HepG2 (cell line): ENCODE results near the gene BEST2.

ENCODE experiments used
- BRCA1 ChIP-seq: sonication (generic); formaldehyde crosslinking; IDR thresholded peaks from 2 replicates; pipeline ENCODE4 v1.4.0; 2020; ENCODE audit warnings: missing genetic modification reagents
- EZH2 ChIP-seq: conservative IDR thresholded peaks from 2 replicates; pipeline ENCODE4 v1.6.1; 2012; ENCODE audit warnings: mild to moderate bottlenecking, low read depth, low read length, moderate library complexity
- FOSL2 ChIP-seq: sonication (generic); formaldehyde crosslinking; IDR thresholded peaks from 2 replicates; pipeline ENCODE4 v1.4.0; 2020; ENCODE audit warnings: missing genetic modification reagents
- POLR2A ChIP-seq, 2 experiments: IDR thresholded peaks; 2 replicates each; pipeline ENCODE4 v1.6.1; 2011; ENCODE audit warnings: low read depth in 2 of 2, low read length in 2 of 2, mild to moderate bottlenecking in 1 of 2, moderate library complexity in 1 of 2; ENCODE audit not compliant: insufficient read depth in 1 of 2
- TRIM22 ChIP-seq: fragments of 450-650 bp; IDR thresholded peaks from 2 replicates; pipeline ENCODE4 v1.6.1; 2017
- ZBTB8A ChIP-seq: sonication (generic); formaldehyde crosslinking; IDR thresholded peaks from 2 replicates; pipeline ENCODE4 v1.4.0; 2020; ENCODE audit warnings: mild to moderate bottlenecking, low read depth, missing genetic modification reagents, borderline replicate concordance
- ZNF235 ChIP-seq: sonication (generic); formaldehyde crosslinking; IDR thresholded peaks from 2 replicates; pipeline ENCODE4 v1.8.1; 2023; ENCODE audit warnings: mild to moderate bottlenecking, missing genetic modification reagents, borderline replicate concordance
- ZNF816 ChIP-seq: sonication (generic); formaldehyde crosslinking; IDR thresholded peaks from 2 replicates; pipeline ENCODE4 v1.8.0; 2022; ENCODE audit warnings: missing genetic modification reagents, mild to moderate bottlenecking, borderline replicate concordance

- TF ChIP-seq BRCA1: no peak
- no peak for TF ChIP-seq ZBTB8A
- TF ChIP-seq TRIM22: no peak
- TF ChIP-seq ZNF816 (CRISPR knock-in tag): no peak
- no peak for TF ChIP-seq EZH2
- no peak for TF ChIP-seq FOSL2 (CRISPR knock-in tag)
- no peak for TF ChIP-seq ZNF235 (CRISPR knock-in tag)
- no peak for TF ChIP-seq POLR2A (IDR thresholded peaks at IDR 0.05; ENCODE audit: insufficient read depth in 1 of 2, low read depth in 2 of 2, low read length in 2 of 2)
Measured at GRCh38 chr19:12749938-12750521, 1.6 kb upstream of the BEST2 start.
